RWPE2 (cell line): ENCODE measurements around the gene MBLAC1.

Experiments
- ATAC-seq: fragments of 200-7000 bp; cut with Tn5 transposase; 3 replicates; pipeline ENCODE4 v1.9.1; 2021; ENCODE audit warnings: low read depth
- DNase-seq: peaks from one replicate; pipeline ENCODE4 v3.0.0-alpha.2; 2020; ENCODE audit warnings: low spot score
- H3K27ac ChIP-seq: fragments of 450-650 bp; 2 replicates; pipeline ENCODE4 v1.5.1; 2017; ENCODE audit warnings: mild to moderate bottlenecking; ENCODE audit not compliant: poor library complexity, severe bottlenecking
- H3K27me3 ChIP-seq: fragments of 250-450 bp; sonication (Bioruptor Pico); 2 replicates; pipeline ENCODE4 v1.5.1; 2021; ENCODE audit warnings: mild to moderate bottlenecking, moderate library complexity; ENCODE audit not compliant: insufficient read depth, poor library complexity, severe bottlenecking
- H3K36me3 ChIP-seq: fragments of 250-450 bp; sonication (Bioruptor Pico); 2 replicates; pipeline ENCODE4 v1.5.1; 2020; ENCODE audit warnings: low read depth, mild to moderate bottlenecking, moderate library complexity
- H3K4me1 ChIP-seq: fragments of 250-450 bp; sonication (Bioruptor Pico); 2 replicates; pipeline ENCODE4 v1.5.1; 2021; ENCODE audit warnings: mild to moderate bottlenecking, moderate library complexity; ENCODE audit not compliant: insufficient read depth, poor library complexity, severe bottlenecking
- H3K4me3 ChIP-seq: fragments of 250-450 bp; sonication (Bioruptor Pico); 2 replicates; pipeline ENCODE4 v1.5.1; 2021; ENCODE audit warnings: mild to moderate bottlenecking, moderate library complexity; ENCODE audit not compliant: severe bottlenecking
- H3K9me3 ChIP-seq: fragments of 250-450 bp; sonication (Bioruptor Pico); 2 replicates; pipeline ENCODE4 v1.5.1; 2021; ENCODE audit warnings: mild to moderate bottlenecking, moderate library complexity; ENCODE audit not compliant: severe bottlenecking
- TF ChIP-seq, protein P1 (sequence below): fragments of 450-650 bp; IDR thresholded peaks from one replicate; pipeline ENCODE4 v1.5.1; 2017; ENCODE audit warnings: mild to moderate bottlenecking, moderate library complexity; ENCODE audit not compliant: poor library complexity, severe bottlenecking

MBLAC1 gene

GRCh38 chr7:100088095-100088620 lies 38.6 kb upstream of the MBLAC1 start:
- ATAC-seq = no peak
- H3K36me3 ChIP-seq = peaks cover 30% of the 10 kb centered on the region
- H3K4me3 ChIP-seq = peak overlapping the region; percentile 56
- TF ChIP-seq, protein P1, sequence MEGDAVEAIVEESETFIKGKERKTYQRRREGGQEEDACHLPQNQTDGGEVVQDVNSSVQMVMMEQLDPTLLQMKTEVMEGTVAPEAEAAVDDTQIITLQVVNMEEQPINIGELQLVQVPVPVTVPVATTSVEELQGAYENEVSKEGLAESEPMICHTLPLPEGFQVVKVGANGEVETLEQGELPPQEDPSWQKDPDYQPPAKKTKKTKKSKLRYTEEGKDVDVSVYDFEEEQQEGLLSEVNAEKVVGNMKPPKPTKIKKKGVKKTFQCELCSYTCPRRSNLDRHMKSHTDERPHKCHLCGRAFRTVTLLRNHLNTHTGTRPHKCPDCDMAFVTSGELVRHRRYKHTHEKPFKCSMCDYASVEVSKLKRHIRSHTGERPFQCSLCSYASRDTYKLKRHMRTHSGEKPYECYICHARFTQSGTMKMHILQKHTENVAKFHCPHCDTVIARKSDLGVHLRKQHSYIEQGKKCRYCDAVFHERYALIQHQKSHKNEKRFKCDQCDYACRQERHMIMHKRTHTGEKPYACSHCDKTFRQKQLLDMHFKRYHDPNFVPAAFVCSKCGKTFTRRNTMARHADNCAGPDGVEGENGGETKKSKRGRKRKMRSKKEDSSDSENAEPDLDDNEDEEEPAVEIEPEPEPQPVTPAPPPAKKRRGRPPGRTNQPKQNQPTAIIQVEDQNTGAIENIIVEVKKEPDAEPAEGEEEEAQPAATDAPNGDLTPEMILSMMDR = no peak
- no peaks in the 10 kb centered on the region for H3K9me3 ChIP-seq
- no peak for DNase-seq
- no peaks in the 10 kb centered on the region for H3K27me3 ChIP-seq
- peak overlapping the region; percentile 90 for H3K27ac ChIP-seq
- H3K4me1 ChIP-seq = peaks cover 15% of the 10 kb centered on the region

DNA sequence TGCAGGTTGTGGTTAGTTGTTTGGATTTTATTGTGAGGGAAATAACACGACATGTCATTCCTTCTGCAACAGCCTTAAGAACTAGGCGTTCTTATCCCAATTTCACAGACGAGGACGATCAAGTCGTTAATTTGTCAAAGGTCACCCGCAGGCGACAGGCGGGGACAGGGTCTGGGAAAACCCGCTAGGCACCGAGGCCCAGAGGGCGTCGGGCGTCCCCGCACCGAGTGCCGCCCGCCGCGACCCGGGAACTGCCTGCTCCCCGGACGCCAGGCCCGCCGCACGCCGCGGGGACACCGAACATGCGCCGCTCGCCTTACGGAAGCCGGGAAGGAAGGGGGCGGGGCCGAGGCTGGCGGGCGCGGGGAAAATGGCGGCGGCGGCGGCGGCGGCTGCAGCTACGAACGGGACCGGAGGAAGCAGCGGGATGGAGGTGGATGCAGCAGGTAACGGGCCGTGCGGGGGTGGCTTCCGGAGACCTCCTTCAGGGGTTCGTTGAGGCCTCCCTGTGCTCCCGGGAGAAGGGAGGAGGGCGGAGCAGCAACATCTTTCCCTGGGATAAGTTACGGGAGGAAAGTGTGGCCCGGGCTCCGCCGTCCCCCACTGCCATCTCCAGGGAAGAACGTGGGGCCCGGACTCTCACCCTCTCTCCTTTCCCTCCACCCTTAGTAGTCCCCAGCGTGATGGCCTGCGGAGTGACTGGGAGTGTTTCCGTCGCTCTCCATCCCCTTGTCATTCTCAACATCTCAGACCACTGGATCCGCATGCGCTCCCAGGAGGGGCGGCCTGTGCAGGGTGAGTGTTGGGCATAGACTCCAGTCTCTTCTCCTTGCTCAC lies 37.9 kb upstream of the MBLAC1 start, which contains the start of gene COPS6:
COPS6 (plus strand) TSS at position 349 of the 837 bp plus-strand sequence; CDS start at position 371, 22 bp downstream.
- TF ChIP-seq, protein P1 = no peak
- ATAC-seq (peak; percentile 6; the same call in 1 of the 3 replicates), DNase-seq (no peak)
- Histone ChIP-seq H3K27ac (peak within 1 kb of the TSS; percentile 90), H3K9me3 (no peaks in the 10 kb centered on the region), H3K27me3 (no peaks in the 10 kb centered on the region), H3K4me1 (peaks cover 15% of the 10 kb centered on the region), H3K4me3 (peak within 1 kb of the TSS; percentile 56), H3K36me3 (peaks cover 37% of the 10 kb centered on the region)

GRCh38 chr7:100089458-100090196 lies 37.1 kb upstream of the MBLAC1 start:
- DNase-seq = no peak
- no peaks in the 10 kb centered on the region for H3K9me3 ChIP-seq
- TF ChIP-seq, protein P1 = no peak
- no peaks in the 10 kb centered on the region for H3K27me3 ChIP-seq
- peaks cover 45% of the 10 kb centered on the region for H3K36me3 ChIP-seq
- peak overlapping the region; percentile 90 for H3K27ac ChIP-seq
- peaks cover 15% of the 10 kb centered on the region for H3K4me1 ChIP-seq
- peak overlapping the region; percentile 56 for H3K4me3 ChIP-seq
- no peak for ATAC-seq

DNA sequence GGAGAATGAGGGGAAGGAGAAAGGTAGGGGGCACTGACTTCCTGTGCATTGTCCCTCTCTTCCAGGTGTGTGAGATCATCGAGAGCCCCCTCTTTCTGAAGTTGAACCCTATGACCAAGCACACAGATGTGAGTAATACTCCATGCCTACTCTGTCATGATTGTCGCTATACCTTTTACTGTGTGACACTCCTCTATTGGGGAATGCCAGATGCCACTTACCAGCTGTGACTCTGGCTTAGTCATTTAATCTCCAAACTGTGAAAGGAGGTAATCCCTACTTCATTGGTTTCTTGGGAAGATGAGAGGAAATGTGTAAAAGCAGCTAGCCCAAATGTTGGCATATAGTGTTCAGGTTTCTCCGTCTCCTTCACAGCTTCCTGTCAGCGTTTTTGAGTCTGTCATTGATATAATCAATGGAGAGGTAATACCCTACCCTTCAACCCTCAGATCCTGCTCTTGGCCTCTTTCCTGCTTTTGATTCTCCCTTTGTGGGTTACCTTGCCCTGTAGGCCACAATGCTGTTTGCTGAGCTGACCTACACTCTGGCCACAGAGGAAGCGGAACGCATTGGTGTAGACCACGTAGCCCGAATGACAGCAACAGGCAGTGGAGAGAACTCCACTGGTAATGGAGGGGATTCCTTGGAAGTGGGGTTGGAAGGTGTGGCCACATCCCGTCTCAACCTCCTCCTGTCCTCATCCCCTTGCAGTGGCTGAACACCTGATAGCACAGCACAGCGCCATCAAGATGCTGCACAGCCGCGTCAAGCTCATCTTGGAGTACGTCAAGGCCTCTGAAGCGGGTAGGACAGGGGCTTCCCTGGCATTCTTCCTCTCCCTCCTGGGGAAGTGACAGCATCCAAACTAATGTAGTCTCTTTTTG lies 36.0 kb upstream of the MBLAC1 start:
- ATAC-seq (peak; percentile 4; the same call in 1 of the 3 replicates), DNase-seq (no peak)
- no peaks in the 10 kb centered on the region for H3K9me3 ChIP-seq
- peaks cover 57% of the 10 kb centered on the region for H3K36me3 ChIP-seq
- TF ChIP-seq, protein P1 = no peak
- H3K27ac ChIP-seq = peak overlapping the region; percentile 90
- peaks cover 15% of the 10 kb centered on the region for H3K4me1 ChIP-seq
- H3K4me3 ChIP-seq = no peak overlapping the region
- H3K27me3 ChIP-seq = no peaks in the 10 kb centered on the region
